K562 (cell line): Measurements from ENCODE around the gene LDLRAD1. TPM values are rescaled to one million over a fixed set of nuclear protein-coding genes. Genes with fewer than 3 reads are reported as not detected.

Source experiments
- CHD1 ChIP-seq: fragments of 200-600 bp; sonication (generic); IDR thresholded peaks from one replicate; pipeline ENCODE4 v1.6.1; 2012; ENCODE audit warnings: mild to moderate bottlenecking, moderate library complexity, low read length, inconsistent platforms
- CREM ChIP-seq: IDR thresholded peaks from 2 replicates; pipeline ENCODE4 v1.6.1; 2014; ENCODE audit warnings: antibody characterized with exemption, low read depth
- FIP1L1 ChIP-seq: fragments of 200-400 bp; formaldehyde crosslinking; IDR thresholded peaks from 2 replicates; pipeline ENCODE4 v1.6.1; 2018; ENCODE audit warnings: mild to moderate bottlenecking, low read depth, low read length; ENCODE audit not compliant: poor library complexity, severe bottlenecking
- GATAD2B ChIP-seq: fragments of 450-650 bp; IDR thresholded peaks from 2 replicates; pipeline ENCODE4 v1.6.1; 2017; ENCODE audit warnings: mild to moderate bottlenecking, borderline replicate concordance
- GTF2F1 ChIP-seq: IDR thresholded peaks from 2 replicates; pipeline ENCODE4 v1.6.1; 2011; ENCODE audit warnings: low read depth, low read length, improper control_type of control experiment
- JUND ChIP-seq, 2 experiments: IDR thresholded peaks; 2 replicates in 1 of 2; 3 replicates in 1 of 2; pipeline ENCODE4 v1.6.1; 2011; ENCODE audit warnings: borderline replicate concordance in 2 of 2, low read depth in 2 of 2, low read length in 2 of 2, improper control_type of control experiment in 1 of 2, missing biosample characterization in 1 of 2, missing genetic modification characterization in 1 of 2, missing genetic modification reagents in 1 of 2
- KDM1A ChIP-seq, 2 experiments: fragments of 450-650 bp; IDR thresholded peaks; 2 replicates each; pipeline ENCODE4 v1.6.1; 2016; ENCODE audit warnings: mild to moderate bottlenecking in 2 of 2
- MTA2 ChIP-seq: fragments of 450-650 bp; IDR thresholded peaks from 2 replicates; pipeline ENCODE4 v1.6.1; 2016; ENCODE audit warnings: low read depth
- NONO ChIP-seq, 2 experiments: fragments of 200-400 bp in 1 of 2; fragments of 450-650 bp in 1 of 2; formaldehyde crosslinking in 1 of 2; IDR thresholded peaks; 2 replicates each; pipeline ENCODE4 v1.6.1; 2017; ENCODE audit warnings: low read depth in 2 of 2, mild to moderate bottlenecking in 2 of 2, moderate library complexity in 2 of 2, low read length in 1 of 2
- PHF20 ChIP-seq: fragments of 450-650 bp; IDR thresholded peaks from 2 replicates; pipeline ENCODE4 v1.6.1; 2018; ENCODE audit not compliant: partially characterized antibody
- PRMT5 ChIP-seq: sonication (generic); formaldehyde crosslinking; IDR thresholded peaks from 2 replicates; pipeline ENCODE4 v1.5.0; 2020; ENCODE audit warnings: missing genetic modification reagents
- PYGO2 ChIP-seq: fragments of 450-650 bp; IDR thresholded peaks from 2 replicates; pipeline ENCODE4 v1.6.1; 2016; ENCODE audit warnings: mild to moderate bottlenecking, missing genetic modification characterization, moderate library complexity, missing compliant biosample characterization
- SAP30 ChIP-seq: fragments of 200-600 bp; sonication (generic); IDR thresholded peaks from 2 replicates; pipeline ENCODE4 v1.6.1; 2012; ENCODE audit warnings: borderline replicate concordance, low read depth, mild to moderate bottlenecking, moderate library complexity, low read length, control low read depth, inconsistent platforms; ENCODE audit not compliant: insufficient read depth, poor library complexity, severe bottlenecking
- SP1 ChIP-seq: sonication (generic); formaldehyde crosslinking; IDR thresholded peaks from 2 replicates; pipeline ENCODE4 v1.8.1; 2022; ENCODE audit warnings: mild to moderate bottlenecking, missing genetic modification reagents
- YY1 ChIP-seq, 3 experiments: IDR thresholded peaks; 2 replicates each; pipeline ENCODE4 v1.6.1; 2011; ENCODE audit warnings: low read length in 2 of 3, mild to moderate bottlenecking in 2 of 3, moderate library complexity in 2 of 3, borderline replicate concordance in 1 of 3, control low read depth in 1 of 3, low read depth in 1 of 3; ENCODE audit not compliant: insufficient read depth in 3 of 3, insufficient replicate concordance in 2 of 3, control insufficient read depth in 1 of 3, insufficient read length in 1 of 3; ENCODE audit errors: extremely low read depth in 1 of 3
- ZKSCAN1 ChIP-seq: fragments of 150-350 bp; IDR thresholded peaks from 2 replicates; pipeline ENCODE4 v1.6.1; 2016; ENCODE audit warnings: low read depth, low read length
- ZNF232 ChIP-seq: sonication (generic); formaldehyde crosslinking; IDR thresholded peaks from 2 replicates; pipeline ENCODE4 v1.8.0; 2022; ENCODE audit warnings: mild to moderate bottlenecking, missing genetic modification reagents
- ZNF830 ChIP-seq: fragments of 250-450 bp; sonication (Bioruptor Pico); IDR thresholded peaks from 2 replicates; pipeline ENCODE4 v1.5.0; 2021; ENCODE audit warnings: mild to moderate bottlenecking
- polyA plus RNA-seq, 8 experiments: library from polyadenylated mRNA; depleted of rRNA in 4 of 8; stranded (reverse) in 5 of 8; unstranded in 3 of 8; fragments of >200 nt; fragmentation: Nextera tagmentation in 2 of 8; fragmentation: Illumina TruSeq in 1 of 8; extraction: Ambion mirVana in 2 of 8; extraction: Trizol in 1 of 8; gene quantifications; 2 replicates each; pipeline versions ENCODE4 v1.2.1 to v1.2.3, GENCODE V29; 2011 to 2014; ENCODE audit warnings: inconsistent platforms in 1 of 8, missing spikeins in 1 of 8
- total RNA-seq, 7 experiments: library from RNA; depleted of rRNA in 6 of 7; stranded (reverse); fragments of >200 nt in 6 of 7; fragmentation: Illumina TruSeq in 2 of 7; extraction: Trizol in 2 of 7; gene quantifications; 2 replicates each; pipeline versions ENCODE4 v1.2.1 to v1.2.3, GENCODE V29; 2011 to 2021; ENCODE audit warnings: low replicate concordance in 1 of 7
- TF ChIP-seq, protein P1 (sequence below): fragments of 250-450 bp; sonication (Bioruptor Pico); IDR thresholded peaks from 2 replicates; pipeline ENCODE4 v1.4.0; 2020; ENCODE audit warnings: mild to moderate bottlenecking
- TF ChIP-seq, protein P2 (sequence below), 2 experiments: IDR thresholded peaks; 2 replicates each; pipeline ENCODE4 v1.6.1; 2012; ENCODE audit warnings: improper control_type of control experiment in 2 of 2, low read depth in 2 of 2, low read length in 2 of 2, borderline replicate concordance in 1 of 2
- TF ChIP-seq, protein P3 (sequence below): fragments of 450-650 bp; IDR thresholded peaks from 2 replicates; pipeline ENCODE4 v1.6.1; 2016; ENCODE audit warnings: missing biosample characterization, missing genetic modification characterization

The LDLRAD1 gene
- total and polyA plus RNA-seq, 9 of the 15 experiments (the other 6 are each of a cell fraction or from before 2014, with no cell fraction given): not detected

DNA sequence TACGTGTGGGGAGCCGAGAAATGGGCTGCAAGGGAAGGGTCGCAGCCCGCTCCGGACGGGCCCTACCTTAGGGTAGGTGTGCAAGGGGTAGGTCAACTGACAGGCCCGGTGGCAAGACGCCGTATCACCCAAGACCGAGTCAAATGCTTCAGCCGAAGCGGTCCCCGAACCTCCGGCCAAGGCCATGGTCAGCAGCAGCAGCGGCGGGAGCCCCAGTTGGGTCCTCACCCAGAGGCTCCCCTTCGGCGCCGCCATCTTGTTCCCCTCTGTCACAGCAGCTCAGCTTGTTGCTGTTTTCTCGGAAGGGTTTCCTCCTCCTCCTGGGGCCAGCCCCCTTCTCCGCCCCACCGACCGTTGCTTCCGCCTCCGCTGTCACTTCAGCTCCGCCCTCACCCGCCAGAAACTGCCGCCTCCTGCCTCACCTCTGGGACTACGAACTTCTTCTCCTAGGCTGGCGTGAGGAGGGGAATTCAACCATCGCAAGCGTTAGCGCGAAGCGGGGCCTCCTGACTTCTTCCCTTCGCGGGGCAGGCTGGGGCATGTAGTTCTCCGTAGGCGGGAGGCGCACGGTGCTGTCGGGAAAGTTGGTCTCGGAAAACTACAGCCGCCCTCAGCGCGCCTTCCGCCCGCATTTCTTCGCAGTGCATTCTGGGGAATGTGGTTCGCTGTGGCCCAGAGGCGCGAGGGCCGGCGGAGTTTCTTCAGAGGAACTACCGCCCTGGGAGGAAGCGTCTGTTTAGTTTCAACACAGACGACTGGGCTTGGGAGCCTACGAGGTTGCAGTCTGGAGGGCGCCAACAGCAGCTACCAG, 35.2 kb upstream of the LDLRAD1 start, which contains the start of the genes TCEANC2 and TMEM59 (continued):
- TF ChIP-seq, protein P1, sequence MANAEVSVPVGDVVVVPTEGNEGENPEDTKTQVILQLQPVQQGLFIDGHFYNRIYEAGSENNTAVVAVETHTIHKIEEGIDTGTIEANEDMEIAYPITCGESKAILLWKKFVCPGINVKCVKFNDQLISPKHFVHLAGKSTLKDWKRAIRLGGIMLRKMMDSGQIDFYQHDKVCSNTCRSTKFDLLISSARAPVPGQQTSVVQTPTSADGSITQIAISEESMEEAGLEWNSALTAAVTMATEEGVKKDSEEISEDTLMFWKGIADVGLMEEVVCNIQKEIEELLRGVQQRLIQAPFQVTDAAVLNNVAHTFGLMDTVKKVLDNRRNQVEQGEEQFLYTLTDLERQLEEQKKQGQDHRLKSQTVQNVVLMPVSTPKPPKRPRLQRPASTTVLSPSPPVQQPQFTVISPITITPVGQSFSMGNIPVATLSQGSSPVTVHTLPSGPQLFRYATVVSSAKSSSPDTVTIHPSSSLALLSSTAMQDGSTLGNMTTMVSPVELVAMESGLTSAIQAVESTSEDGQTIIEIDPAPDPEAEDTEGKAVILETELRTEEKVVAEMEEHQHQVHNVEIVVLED: peak; percentile 86
- peak; percentile 88 for TF ChIP-seq SAP30
- TF ChIP-seq GATAD2B: no peak
- peak; percentile 78 for TF ChIP-seq ZNF830
- peak; percentile 72 for TF ChIP-seq PHF20
- no peak for TF ChIP-seq PRMT5 (CRISPR knock-in tag)
- peak; percentile 86 to 96 (median 91) for TF ChIP-seq YY1 (IDR thresholded peaks at IDR 0.05; ENCODE audit: borderline replicate concordance in 1 of 3, control insufficient read depth in 1 of 3, extremely low read depth in 1 of 3, insufficient read depth in 3 of 3, insufficient read length in 1 of 3, insufficient replicate concordance in 2 of 3, low read depth in 1 of 3, low read length in 2 of 3)
- TF ChIP-seq SP1: peak; percentile 89
- peak in 1 of 2 experiments; percentile 47; a peak in 2 of 4 replicates for TF ChIP-seq NONO (IDR thresholded peaks at IDR 0.05; ENCODE audit: low read depth in 2 of 2, low read length in 1 of 2)
- peak; percentile 75; the same call in 1 of the 2 replicates for TF ChIP-seq GTF2F1
- TF ChIP-seq KDM1A (IDR thresholded peaks at IDR 0.05): no peak
- TF ChIP-seq ZNF232 (CRISPR knock-in tag): 0 out of 2 replicates have a peak, but pooled peaks have one; percentile 2
- TF ChIP-seq PYGO2 (tag): no peak
- TF ChIP-seq CREM: peak; percentile 94
- no peak for TF ChIP-seq MTA2
- TF ChIP-seq FIP1L1: no peak
- peak; percentile 69 for TF ChIP-seq CHD1
- TF ChIP-seq, protein P2, sequence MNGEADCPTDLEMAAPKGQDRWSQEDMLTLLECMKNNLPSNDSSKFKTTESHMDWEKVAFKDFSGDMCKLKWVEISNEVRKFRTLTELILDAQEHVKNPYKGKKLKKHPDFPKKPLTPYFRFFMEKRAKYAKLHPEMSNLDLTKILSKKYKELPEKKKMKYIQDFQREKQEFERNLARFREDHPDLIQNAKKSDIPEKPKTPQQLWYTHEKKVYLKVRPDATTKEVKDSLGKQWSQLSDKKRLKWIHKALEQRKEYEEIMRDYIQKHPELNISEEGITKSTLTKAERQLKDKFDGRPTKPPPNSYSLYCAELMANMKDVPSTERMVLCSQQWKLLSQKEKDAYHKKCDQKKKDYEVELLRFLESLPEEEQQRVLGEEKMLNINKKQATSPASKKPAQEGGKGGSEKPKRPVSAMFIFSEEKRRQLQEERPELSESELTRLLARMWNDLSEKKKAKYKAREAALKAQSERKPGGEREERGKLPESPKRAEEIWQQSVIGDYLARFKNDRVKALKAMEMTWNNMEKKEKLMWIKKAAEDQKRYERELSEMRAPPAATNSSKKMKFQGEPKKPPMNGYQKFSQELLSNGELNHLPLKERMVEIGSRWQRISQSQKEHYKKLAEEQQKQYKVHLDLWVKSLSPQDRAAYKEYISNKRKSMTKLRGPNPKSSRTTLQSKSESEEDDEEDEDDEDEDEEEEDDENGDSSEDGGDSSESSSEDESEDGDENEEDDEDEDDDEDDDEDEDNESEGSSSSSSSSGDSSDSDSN (IDR thresholded peaks at IDR 0.05; ENCODE audit: borderline replicate concordance in 1 of 2, low read depth in 2 of 2, low read length in 2 of 2): peak in 1 of 2 experiments; percentile 36; a peak in 1 of 4 replicates
- TF ChIP-seq, protein P3, sequence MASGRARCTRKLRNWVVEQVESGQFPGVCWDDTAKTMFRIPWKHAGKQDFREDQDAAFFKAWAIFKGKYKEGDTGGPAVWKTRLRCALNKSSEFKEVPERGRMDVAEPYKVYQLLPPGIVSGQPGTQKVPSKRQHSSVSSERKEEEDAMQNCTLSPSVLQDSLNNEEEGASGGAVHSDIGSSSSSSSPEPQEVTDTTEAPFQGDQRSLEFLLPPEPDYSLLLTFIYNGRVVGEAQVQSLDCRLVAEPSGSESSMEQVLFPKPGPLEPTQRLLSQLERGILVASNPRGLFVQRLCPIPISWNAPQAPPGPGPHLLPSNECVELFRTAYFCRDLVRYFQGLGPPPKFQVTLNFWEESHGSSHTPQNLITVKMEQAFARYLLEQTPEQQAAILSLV (tag): no peak
- peak; percentile 53; the same call in 1 of the 2 replicates for TF ChIP-seq JUND (IDR thresholded peaks at IDR 0.05; ENCODE audit: borderline replicate concordance, low read depth, low read length)
- no peak for TF ChIP-seq JUND (tag; IDR thresholded peaks at IDR 0.05; ENCODE audit: borderline replicate concordance, low read depth, low read length)
- TF ChIP-seq ZKSCAN1: no peak; the same call in 1 of the 2 replicates
